Coronary artery (tissue), 2 donors: ENCODE results near the gene NPAS3.

Experiments
- DNase-seq: peaks from one replicate; pipeline ENCODE4 v3.0.0-alpha.2; 2017; ENCODE audit warnings: low spot score
- H3K27ac ChIP-seq, 2 donors: fragments of 200-600 bp; sonication (generic); one replicate each; pipeline ENCODE4 v1.5.1; 2016 to 2019
- H3K4me3 ChIP-seq: fragments of 200-600 bp; sonication (generic); 2 replicates; pipeline ENCODE4 v1.5.1; 2016; ENCODE audit warnings: mild to moderate bottlenecking, moderate library complexity
- CTCF ChIP-seq: fragments of 200-600 bp; sonication (generic); IDR thresholded peaks from one replicate; pipeline ENCODE4 v1.5.1; 2019; ENCODE audit warnings: antibody characterized with exemption

NPAS3 gene

GRCh38 chr14:33580231-33580749 is 641.6 kb downstream of the NPAS3 start:
- H3K27ac ChIP-seq: no peak overlapping the region
- no peak for TF ChIP-seq CTCF
- H3K4me3 ChIP-seq: no peak overlapping the region
- no peak for DNase-seq

- no peak for DNase-seq
- TF ChIP-seq CTCF: no peak
These were observed 642.2 kb downstream of the NPAS3 start for GRCh38 chr14:33580841-33581240.

GRCh38 chr14:33584697-33585096 is 646.0 kb downstream of the NPAS3 start:
- no peak for TF ChIP-seq CTCF
- H3K4me3 ChIP-seq: no peak overlapping the region

More at GRCh38 chr14:33580841-33581240, 642.2 kb downstream of the NPAS3 start:
- no peak overlapping the region for H3K4me3 ChIP-seq
- H3K27ac ChIP-seq: no peak overlapping the region

GRCh38 chr14:33586806-33587205 is 648.1 kb downstream of the NPAS3 start:
- H3K4me3 ChIP-seq: no peak overlapping the region
- no peak for TF ChIP-seq CTCF
- no peak for DNase-seq
- no peak overlapping the region for H3K27ac ChIP-seq

More at GRCh38 chr14:33584697-33585096, 646.0 kb downstream of the NPAS3 start:
- no peak overlapping the region for H3K27ac ChIP-seq
- no peak for DNase-seq

GRCh38 chr14:33587791-33588190 is 649.1 kb downstream of the NPAS3 start:
- Histone ChIP-seq H3K4me3 (no peak overlapping the region), H3K27ac (no peak overlapping the region)
- no peak for TF ChIP-seq CTCF
- no peak for DNase-seq

GRCh38 chr14:33588771-33589170 is 650.1 kb downstream of the NPAS3 start:
- TF ChIP-seq CTCF: no peak
- DNase-seq: no peak
- no peak overlapping the region for H3K4me3 ChIP-seq
- H3K27ac ChIP-seq: no peak overlapping the region

GRCh38 chr14:33589334-33589733 is 650.7 kb downstream of the NPAS3 start:
- TF ChIP-seq CTCF: no peak
- Histone ChIP-seq H3K27ac (no peak overlapping the region), H3K4me3 (no peak overlapping the region)
- DNase-seq: no peak
